H9 (cell line): Measurements from ENCODE around the gene LEMD3. TPM values are rescaled to one million over a fixed set of nuclear protein-coding genes. Genes with fewer than 3 reads are reported as not detected.

ENCODE experiments used
- DNase-seq: peaks from one replicate; pipeline ENCODE4 v3.0.0-alpha.2; 2017
- H2AFZ ChIP-seq: one replicate; pipeline ENCODE4 v1.6.1; 2013; ENCODE audit warnings: mild to moderate bottlenecking, low read length, control low read depth, moderate library complexity
- H2AK5ac ChIP-seq: 2 replicates; pipeline ENCODE4 v1.6.1; 2013; ENCODE audit warnings: low read length, control low read depth, mixed read lengths; ENCODE audit not compliant: insufficient read length
- H2BK120ac ChIP-seq: one replicate; pipeline ENCODE4 v1.6.1; 2013; ENCODE audit warnings: low read depth, mild to moderate bottlenecking, low read length, control low read depth, inconsistent platforms; ENCODE audit not compliant: poor library complexity, severe bottlenecking
- H2BK12ac ChIP-seq: 2 replicates; pipeline ENCODE4 v1.6.1; 2013; ENCODE audit warnings: low read length, control low read depth, mixed read lengths, low read depth; ENCODE audit not compliant: insufficient read length
- H2BK15ac ChIP-seq: 2 replicates; pipeline ENCODE4 v1.6.1; 2013; ENCODE audit warnings: low read depth, low read length, control low read depth
- H2BK20ac ChIP-seq: one replicate; pipeline ENCODE4 v1.6.1; 2013; ENCODE audit warnings: low read depth, mild to moderate bottlenecking, low read length, control low read depth, inconsistent platforms; ENCODE audit not compliant: poor library complexity, severe bottlenecking
- H2BK5ac ChIP-seq: 2 replicates; pipeline ENCODE4 v1.6.1; 2013; ENCODE audit warnings: low read length, control low read depth, mixed read lengths; ENCODE audit not compliant: insufficient read length
- H3K14ac ChIP-seq: 2 replicates; pipeline ENCODE4 v1.6.1; 2013; ENCODE audit warnings: low read length, control low read depth; ENCODE audit not compliant: insufficient read depth
- H3K18ac ChIP-seq: 2 replicates; pipeline ENCODE4 v1.6.1; 2013; ENCODE audit warnings: low read depth, mild to moderate bottlenecking, mixed read lengths, low read length, control low read depth; ENCODE audit not compliant: insufficient read length
- H3K23ac ChIP-seq: 2 replicates; pipeline ENCODE4 v1.6.1; 2013; ENCODE audit warnings: low read length, control low read depth, mixed read lengths, low read depth; ENCODE audit not compliant: insufficient read length
- H3K23me2 ChIP-seq: 2 replicates; pipeline ENCODE4 v1.6.1; 2013; ENCODE audit warnings: low read depth, mild to moderate bottlenecking, mixed read lengths, low read length, control low read depth; ENCODE audit not compliant: insufficient read length, poor library complexity, severe bottlenecking
- H3K27ac ChIP-seq: 2 replicates; pipeline ENCODE4 v1.5.1; 2013; ENCODE audit warnings: low read length, control low read depth, mixed read lengths, low read depth; ENCODE audit not compliant: insufficient read length
- H3K27me3 ChIP-seq: 2 replicates; pipeline ENCODE4 v1.6.1; 2013; ENCODE audit warnings: low read length, control low read depth, inconsistent platforms; ENCODE audit not compliant: insufficient read depth
- H3K4ac ChIP-seq: 2 replicates; pipeline ENCODE4 v1.6.1; 2013; ENCODE audit warnings: low read depth, mild to moderate bottlenecking, control low read depth, inconsistent platforms, low read length, moderate library complexity
- H3K4me1 ChIP-seq: 2 replicates; pipeline ENCODE4 v1.6.1; 2013; ENCODE audit warnings: low read length, control low read depth, inconsistent platforms; ENCODE audit not compliant: insufficient read depth
- H3K4me2 ChIP-seq: 2 replicates; pipeline ENCODE4 v1.6.1; 2013; ENCODE audit warnings: low read length, control low read depth, mixed read lengths; ENCODE audit not compliant: insufficient read length, insufficient read depth
- H3K56ac ChIP-seq: 2 replicates; pipeline ENCODE4 v1.6.1; 2013; ENCODE audit warnings: low read depth, mild to moderate bottlenecking, mixed read lengths, low read length, control low read depth; ENCODE audit not compliant: insufficient read length
- H3K79me1 ChIP-seq: 2 replicates; pipeline ENCODE4 v1.6.1; 2013; ENCODE audit warnings: low read depth, mild to moderate bottlenecking, moderate library complexity, low read length, control low read depth, inconsistent platforms; ENCODE audit not compliant: insufficient read depth, poor library complexity, severe bottlenecking
- H3K79me2 ChIP-seq: 2 replicates; pipeline ENCODE4 v1.6.1; 2013; ENCODE audit warnings: low read length, control low read depth, inconsistent platforms; ENCODE audit not compliant: insufficient read depth
- H3K9ac ChIP-seq: 2 replicates; pipeline ENCODE4 v1.6.1; 2013; ENCODE audit warnings: low read length, control low read depth, mixed read lengths; ENCODE audit not compliant: insufficient read length; ENCODE audit errors: extremely low read depth
- H3K9me3 ChIP-seq: one replicate; pipeline ENCODE4 v1.6.1; 2013; ENCODE audit warnings: low read depth, low read length, inconsistent platforms; ENCODE audit not compliant: control insufficient read depth
- H3T11ph ChIP-seq: one replicate; pipeline ENCODE4 v1.6.1; 2013; ENCODE audit warnings: mild to moderate bottlenecking, low read length, control low read depth, inconsistent platforms
- H4K20me1 ChIP-seq: one replicate; pipeline ENCODE4 v1.6.1; 2013; ENCODE audit not compliant: control insufficient read depth, insufficient read length, insufficient read depth
- H4K5ac ChIP-seq: 2 replicates; pipeline ENCODE4 v1.6.1; 2013; ENCODE audit warnings: low read depth, mild to moderate bottlenecking, mixed read lengths, low read length, control low read depth; ENCODE audit not compliant: insufficient read length
- H4K8ac ChIP-seq: replicated peaks from 2 replicates; pipeline ENCODE4 v1.6.1; 2013; ENCODE audit warnings: low read length, control low read depth, mixed read lengths, low read depth; ENCODE audit not compliant: insufficient read length
- H4K91ac ChIP-seq: 2 replicates; pipeline ENCODE4 v1.6.1; 2013; ENCODE audit warnings: low read depth, mild to moderate bottlenecking, moderate library complexity, mixed read lengths, low read length, control low read depth; ENCODE audit not compliant: insufficient read length
- H3K27ac Mint-ChIP-seq, 3 experiments: 2 replicates in 2 of 3; 3 replicates in 1 of 3; pipeline ENCODE4 v1.8.0; 2020 to 2021; ENCODE audit warnings: mixed read lengths in 3 of 3, mild to moderate bottlenecking in 1 of 3, moderate library complexity in 1 of 3
- H3K27me3 Mint-ChIP-seq: 2 replicates; pipeline ENCODE4 v1.8.0; 2021; ENCODE audit warnings: low read depth, mild to moderate bottlenecking, moderate library complexity, mixed read lengths
- H3K36me3 Mint-ChIP-seq, 3 experiments: 2 replicates in 2 of 3; 3 replicates in 1 of 3; pipeline ENCODE4 v1.8.0; 2020 to 2021; ENCODE audit warnings: low read depth in 3 of 3, mixed read lengths in 3 of 3; ENCODE audit not compliant: insufficient read depth in 1 of 3
- H3K4me1 Mint-ChIP-seq, 2 experiments: 2 replicates each; pipeline ENCODE4 v1.8.0; 2020; ENCODE audit warnings: mixed read lengths in 2 of 2
- H3K4me3 Mint-ChIP-seq, 2 experiments: 2 replicates in 1 of 2; 3 replicates in 1 of 2; pipeline ENCODE4 v1.8.0; 2020 to 2021; ENCODE audit warnings: mild to moderate bottlenecking in 2 of 2, mixed read lengths in 2 of 2, moderate library complexity in 1 of 2
- H3K9me3 Mint-ChIP-seq, 2 experiments: 2 replicates in 1 of 2; 3 replicates in 1 of 2; pipeline ENCODE4 v1.8.0; 2020; ENCODE audit warnings: mild to moderate bottlenecking in 2 of 2, mixed read lengths in 2 of 2, moderate library complexity in 1 of 2
- CTCF ChIP-seq: fragments of 200-600 bp; sonication (generic); conservative IDR thresholded peaks from 3 replicates; pipeline ENCODE4 v1.8.0; 2021; ENCODE audit warnings: antibody characterized with exemption, mild to moderate bottlenecking
- WGBS: extraction: QIAGEN DNeasy Blood & Tissue Kit; methylation state at CpG from one replicate; pipeline ENCODE4 v1.1.7; 2013; ENCODE audit warnings: missing lambda C conversion rate, low lambda C conversion rate, mixed read lengths; ENCODE audit not compliant: insufficient read length; ENCODE audit errors: extremely low coverage; 5-methylcytosine and 5-hydroxymethylcytosine counted together
- long read RNA-seq: library from polyadenylated mRNA; unstranded; transcript quantifications from one replicate; pipeline ENCODE4 v2.0.0, GENCODE V29; 2020
- total RNA-seq: library from RNA; stranded (reverse); gene quantifications from 2 replicates; pipeline ENCODE4 v1.2.1, GENCODE V29; 2021

The LEMD3 gene
- 38.1 and 38.3 TPM in 2 replicates for total RNA-seq
- long read RNA-seq, full-length matches to known transcripts = 5 of 29 reads
- long read RNA-seq, partial matches to known transcripts = 20 of 29 reads
- long read RNA-seq, other reads (novel, unspliced or antisense) = 4 of 29 reads

DNA sequence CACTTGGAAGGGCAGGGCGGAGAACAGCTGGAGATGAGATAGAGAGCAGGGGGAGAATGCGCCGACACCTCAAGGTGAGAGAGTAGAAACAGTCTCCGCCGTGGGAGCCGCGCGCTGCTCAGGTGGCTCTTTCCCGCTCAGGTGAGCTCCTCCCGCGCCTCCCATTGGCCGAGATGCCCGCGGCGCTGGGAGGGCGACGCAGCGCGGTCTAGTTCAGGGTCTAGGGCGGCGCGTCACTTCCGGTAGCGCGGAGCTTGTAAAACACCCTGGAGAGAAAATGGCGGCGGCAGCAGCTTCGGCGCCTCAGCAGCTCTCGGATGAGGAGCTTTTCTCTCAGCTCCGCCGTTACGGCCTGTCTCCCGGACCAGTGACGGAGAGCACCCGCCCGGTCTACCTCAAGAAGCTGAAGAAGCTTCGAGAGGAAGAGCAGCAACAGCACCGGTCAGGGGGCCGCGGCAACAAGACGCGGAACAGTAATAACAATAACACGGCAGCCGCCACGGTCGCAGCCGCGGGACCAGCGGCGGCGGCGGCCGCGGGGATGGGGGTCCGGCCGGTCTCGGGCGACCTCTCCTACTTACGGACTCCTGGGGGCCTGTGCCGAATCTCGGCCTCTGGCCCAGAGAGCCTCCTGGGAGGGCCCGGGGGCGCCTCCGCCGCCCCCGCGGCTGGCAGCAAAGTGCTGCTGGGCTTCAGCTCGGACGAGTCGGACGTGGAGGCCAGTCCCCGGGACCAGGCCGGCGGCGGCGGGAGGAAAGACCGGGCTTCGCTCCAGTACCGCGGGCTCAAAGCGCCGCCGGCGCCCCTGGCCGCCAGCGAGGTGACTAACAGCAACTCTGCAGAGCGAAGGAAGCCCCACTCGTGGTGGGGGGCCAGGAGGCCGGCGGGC lies at the start of gene LEMD3:
Gene LEMD3, plus strand, starts transcription at position 264 of the 889 bp plus-strand sequence. Its CDS starts 14 bp downstream, at position 278.
- H2AK5ac ChIP-seq = no peak within 1 kb of the TSS
- peak within 1 kb of the TSS; percentile 91 for H3K14ac ChIP-seq
- H4K8ac ChIP-seq = no peak within 1 kb of the TSS
- H2BK15ac ChIP-seq = no peak within 1 kb of the TSS
- Mint-ChIP-seq H3K27ac (peak within 1 kb of the TSS; percentile 96 to 99 (median 99)), H3K4me1 (peaks cover 16 to 23% of the 10 kb centered on the region in 2 experiments), H3K4me3 (peak within 1 kb of the TSS; percentile 97 to 99), H3K36me3 (peaks cover 5 to 8% (median 7%) of the 10 kb centered on the region in 3 experiments; a peak in 5 of 7 replicates), H3K9me3 (peaks cover 5 to 12% of the 10 kb centered on the region in 2 experiments; a peak in 4 of 5 replicates), H3K27me3 (peaks cover 28% of the 10 kb centered on the region)
- H3K27me3 ChIP-seq = no peaks in the 10 kb centered on the region
- H2BK12ac ChIP-seq = no peak within 1 kb of the TSS
- WGBS = no CpG with 5 or more reads among the region's 91 CpGs
- peak within 1 kb of the TSS; percentile 35 for H2BK5ac ChIP-seq
- H3K79me1 ChIP-seq = peaks cover 8% of the 10 kb centered on the region
- no peak within 1 kb of the TSS for H4K5ac ChIP-seq
- H3K4ac ChIP-seq = peak within 1 kb of the TSS; percentile 54; the same call in 1 of the 2 replicates
- H3K4me1 ChIP-seq = no peaks in the 10 kb centered on the region; the same call in 1 of the 2 replicates
- H3T11ph ChIP-seq = no peak within 1 kb of the TSS
- no peak for TF ChIP-seq CTCF
- no peak within 1 kb of the TSS for H2BK120ac ChIP-seq
- H3K4me2 ChIP-seq = peak within 1 kb of the TSS; percentile 98
- peak within 1 kb of the TSS; percentile 42 for H4K91ac ChIP-seq
- no peak within 1 kb of the TSS for H3K56ac ChIP-seq
- H3K9ac ChIP-seq = peak within 1 kb of the TSS; percentile 97
- no peaks in the 10 kb centered on the region for H3K9me3 ChIP-seq
- no peak within 1 kb of the TSS for H3K27ac ChIP-seq
- no peak within 1 kb of the TSS for H3K23ac ChIP-seq
- H4K20me1 ChIP-seq = no peaks in the 10 kb centered on the region
- H2BK20ac ChIP-seq = no peak within 1 kb of the TSS
- H3K79me2 ChIP-seq = peaks cover 23% of the 10 kb centered on the region
- peak; percentile 98 for DNase-seq
- H2AFZ ChIP-seq = peak within 1 kb of the TSS; percentile 78
- peaks cover 16% of the 10 kb centered on the region for H3K23me2 ChIP-seq
- H3K18ac ChIP-seq = peak within 1 kb of the TSS; percentile 95
